ENCODE measurements around the gene CPED1. TPM values are rescaled to one million over a fixed set of nuclear protein-coding genes. Genes with fewer than 3 reads are reported as not detected.

Gene CPED1
- total RNA-seq, 1 experiment from 2014 or later: 1.8 TPM

DNA sequence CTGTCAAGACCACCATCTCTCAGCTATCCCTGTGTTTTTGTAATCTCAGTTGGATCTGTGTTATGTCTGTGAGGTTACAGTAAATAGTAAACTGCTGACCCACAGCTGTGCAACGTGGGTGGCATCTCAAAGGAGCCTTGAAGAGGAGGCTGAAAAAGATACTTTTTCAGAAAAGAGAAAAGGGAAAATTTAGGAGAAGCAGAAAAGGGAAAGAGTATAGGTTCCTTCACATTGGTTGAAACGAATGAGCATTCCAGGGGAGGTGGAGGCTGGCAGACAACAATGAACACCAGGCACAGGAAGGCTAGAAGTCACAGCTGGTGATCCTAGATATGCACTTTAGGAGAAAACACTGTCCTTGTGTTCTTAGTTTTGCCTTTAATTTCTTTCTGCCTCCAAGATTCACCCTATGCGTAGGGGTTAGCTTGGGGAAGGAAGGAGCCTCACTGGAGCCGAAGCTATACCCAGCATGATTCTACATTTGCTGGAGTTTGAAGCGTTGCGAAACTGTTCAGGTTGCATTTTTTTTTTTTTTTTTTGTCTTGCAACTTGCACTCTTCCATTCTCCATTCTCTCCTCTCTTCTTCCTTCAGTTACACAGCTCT lies 18.3 kb downstream of the CPED1 start:
- no peak overlapping the region for H2AFZ ChIP-seq (ENCODE audit: low read length)
- H3K4me3 ChIP-seq (ENCODE audit: low read length): no peak overlapping the region
- intact Hi-C loops (cut with micrococcal nuclease): no loop called here
- peaks cover 19% of the 10 kb centered on the region for H3K4me1 ChIP-seq (ENCODE audit: insufficient read depth, low read length)
- TF ChIP-seq, protein P1, sequence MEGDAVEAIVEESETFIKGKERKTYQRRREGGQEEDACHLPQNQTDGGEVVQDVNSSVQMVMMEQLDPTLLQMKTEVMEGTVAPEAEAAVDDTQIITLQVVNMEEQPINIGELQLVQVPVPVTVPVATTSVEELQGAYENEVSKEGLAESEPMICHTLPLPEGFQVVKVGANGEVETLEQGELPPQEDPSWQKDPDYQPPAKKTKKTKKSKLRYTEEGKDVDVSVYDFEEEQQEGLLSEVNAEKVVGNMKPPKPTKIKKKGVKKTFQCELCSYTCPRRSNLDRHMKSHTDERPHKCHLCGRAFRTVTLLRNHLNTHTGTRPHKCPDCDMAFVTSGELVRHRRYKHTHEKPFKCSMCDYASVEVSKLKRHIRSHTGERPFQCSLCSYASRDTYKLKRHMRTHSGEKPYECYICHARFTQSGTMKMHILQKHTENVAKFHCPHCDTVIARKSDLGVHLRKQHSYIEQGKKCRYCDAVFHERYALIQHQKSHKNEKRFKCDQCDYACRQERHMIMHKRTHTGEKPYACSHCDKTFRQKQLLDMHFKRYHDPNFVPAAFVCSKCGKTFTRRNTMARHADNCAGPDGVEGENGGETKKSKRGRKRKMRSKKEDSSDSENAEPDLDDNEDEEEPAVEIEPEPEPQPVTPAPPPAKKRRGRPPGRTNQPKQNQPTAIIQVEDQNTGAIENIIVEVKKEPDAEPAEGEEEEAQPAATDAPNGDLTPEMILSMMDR (conservative IDR thresholded peaks at IDR 0.05; ENCODE audit: low read depth, low read length): no peak
- no peak for TF ChIP-seq EZH2phosphoT487 (IDR thresholded peaks at IDR 0.05; ENCODE audit: borderline replicate concordance, low read length)
- TF ChIP-seq EZH2 (IDR thresholded peaks at IDR 0.05; ENCODE audit: low read length, unreplicated experiment): no peak
- no peak overlapping the region for H3K27ac ChIP-seq (ENCODE audit: low read length)
- no peak overlapping the region for H3K4me2 ChIP-seq (ENCODE audit: low read length)
- DNase-seq: no peak
- ChIA-PET CTCF (no interaction called here), POLR2A (ENCODE audit: unreplicated experiment) (no interaction called here)
- ATAC-seq: no peak
- H3K9ac ChIP-seq (ENCODE audit: low read length): no peak overlapping the region
- H3F3A ChIP-seq (ENCODE audit: low read length, unreplicated experiment): no peaks in the 10 kb centered on the region
- no peaks in the 10 kb centered on the region for H3K36me3 ChIP-seq (ENCODE audit: low read depth, low read length)
- H3K27me3 ChIP-seq (ENCODE audit: low read length): no peaks in the 10 kb centered on the region
- no peaks in the 10 kb centered on the region for H3K79me2 ChIP-seq (ENCODE audit: low read length)
- H4K20me1 ChIP-seq (ENCODE audit: low read length): no peaks in the 10 kb centered on the region
- H3K9me3 ChIP-seq (ENCODE audit: low read length): no peaks in the 10 kb centered on the region
- no TSS peak for BruUV-seq (replicated peaks)
- no peaks in the 10 kb centered on the region for H3K9me2 ChIP-seq (replicated peaks; ENCODE audit: low read length)

DNA sequence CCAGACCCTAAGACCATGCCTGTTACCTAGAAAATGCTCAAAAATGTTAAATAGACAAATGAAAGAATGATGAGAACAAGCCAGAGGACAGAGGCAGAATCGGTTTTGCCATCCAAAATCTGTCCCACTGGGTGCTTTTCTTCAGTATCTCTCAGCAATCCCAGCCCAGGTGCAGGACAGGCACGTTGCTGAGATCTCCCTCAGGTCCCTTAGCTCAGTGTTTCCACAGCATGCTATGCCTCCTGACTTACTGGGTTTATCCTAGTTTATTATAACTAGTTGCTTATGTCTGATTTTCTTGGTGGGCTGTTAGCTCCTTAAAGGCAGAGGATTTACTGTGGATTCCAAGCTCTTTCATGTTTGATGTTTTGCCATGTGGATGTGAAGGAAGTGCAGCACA lies 20.3 kb downstream of the CPED1 start:
- ATAC-seq: no peak
- POLR2A ChIA-PET (ENCODE audit: unreplicated experiment): no interaction called here
- CTCF ChIA-PET: no interaction called here

DNA sequence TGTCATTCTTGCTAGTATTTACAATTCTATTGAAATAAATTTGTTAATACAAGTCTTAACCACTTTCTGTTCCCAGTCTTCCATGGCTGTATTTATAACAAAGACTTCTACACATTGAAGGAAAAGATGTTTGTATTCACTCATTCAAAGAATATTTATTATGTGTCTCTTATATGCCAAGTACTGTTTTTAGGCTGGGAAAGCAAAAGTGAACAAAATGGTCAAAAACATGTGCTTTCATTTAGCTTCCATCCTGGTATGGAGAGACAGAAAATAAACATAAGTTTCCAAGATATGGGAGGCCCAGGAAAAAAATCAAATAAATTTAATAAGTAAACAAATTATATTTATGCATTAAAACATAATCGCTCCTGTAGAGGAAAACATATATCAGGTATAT lies 22.9 kb downstream of the CPED1 start:
- H3K27ac ChIP-seq (ENCODE audit: low read length): no peak overlapping the region
- DNase-seq (no peak), ATAC-seq (no peak)
- no peaks in the 10 kb centered on the region for H4K20me1 ChIP-seq (ENCODE audit: low read length)
- H2AFZ ChIP-seq (ENCODE audit: low read length): no peak overlapping the region
- no peaks in the 10 kb centered on the region for H3K27me3 ChIP-seq (ENCODE audit: low read length)
- no TSS peak for BruUV-seq (replicated peaks)
- no peaks in the 10 kb centered on the region for H3K9me2 ChIP-seq (replicated peaks; ENCODE audit: low read length)
- no peaks in the 10 kb centered on the region for H3K9me3 ChIP-seq (ENCODE audit: low read length)
- no peaks in the 10 kb centered on the region for H3K79me2 ChIP-seq (ENCODE audit: low read length)
- no peak overlapping the region for H3K4me3 ChIP-seq (ENCODE audit: low read length)
- H3K4me2 ChIP-seq (ENCODE audit: low read length): no peak overlapping the region
- H3F3A ChIP-seq (ENCODE audit: low read length, unreplicated experiment): no peaks in the 10 kb centered on the region
- TF ChIP-seq EZH2phosphoT487 (IDR thresholded peaks at IDR 0.05; ENCODE audit: borderline replicate concordance, low read length) (no peak), EZH2 (IDR thresholded peaks at IDR 0.05; ENCODE audit: low read length, unreplicated experiment) (no peak)
- TF ChIP-seq, protein P1 (conservative IDR thresholded peaks at IDR 0.05; ENCODE audit: low read depth, low read length): no peak
- POLR2A ChIA-PET (ENCODE audit: unreplicated experiment): no interaction called here
- intact Hi-C loops (cut with micrococcal nuclease): no loop called here
- no peaks in the 10 kb centered on the region for H3K36me3 ChIP-seq (ENCODE audit: low read depth, low read length)
- no peak overlapping the region for H3K9ac ChIP-seq (ENCODE audit: low read length)
- CTCF ChIA-PET: no interaction called here
- H3K4me1 ChIP-seq (ENCODE audit: insufficient read depth, low read length): peaks cover 4% of the 10 kb centered on the region; the same call in 1 of the 2 replicates

More for the DNA sequence above, 20.3 kb downstream of the CPED1 start:
- Histone ChIP-seq H4K20me1 (ENCODE audit: low read length) (no peaks in the 10 kb centered on the region), H3K4me2 (ENCODE audit: low read length) (no peak overlapping the region), H3K4me3 (ENCODE audit: low read length) (no peak overlapping the region), H3K9me2 (replicated peaks; ENCODE audit: low read length) (no peaks in the 10 kb centered on the region), H3K27ac (ENCODE audit: low read length) (no peak overlapping the region), H3K79me2 (ENCODE audit: low read length) (no peaks in the 10 kb centered on the region), H3K9me3 (ENCODE audit: low read length) (no peaks in the 10 kb centered on the region), H3K27me3 (ENCODE audit: low read length) (no peaks in the 10 kb centered on the region), H3F3A (ENCODE audit: low read length, unreplicated experiment) (no peaks in the 10 kb centered on the region), H3K4me1 (ENCODE audit: insufficient read depth, low read length) (peaks cover 5% of the 10 kb centered on the region; the same call in 1 of the 2 replicates), H2AFZ (ENCODE audit: low read length) (no peak overlapping the region), H3K9ac (ENCODE audit: low read length) (no peak overlapping the region), H3K36me3 (ENCODE audit: low read depth, low read length) (no peaks in the 10 kb centered on the region)
- no peak for DNase-seq
- BruUV-seq (replicated peaks): no TSS peak
- intact Hi-C loops (cut with micrococcal nuclease): no loop called here
- TF ChIP-seq, protein P1 (conservative IDR thresholded peaks at IDR 0.05; ENCODE audit: low read depth, low read length): no peak
- TF ChIP-seq EZH2 (IDR thresholded peaks at IDR 0.05; ENCODE audit: low read length, unreplicated experiment): no peak
- TF ChIP-seq EZH2phosphoT487 (IDR thresholded peaks at IDR 0.05; ENCODE audit: borderline replicate concordance, low read length): no peak

Data from PC-3 (cell line).